HepG2 (cell line): ENCODE results near the gene PLXND1. TPM values are rescaled to one million over a fixed set of nuclear protein-coding genes. Genes with fewer than 3 reads are reported as not detected.
A peak's percentile ranks its signal among the peaks of the same experiment; 100 is the strongest.

Source experiments
- RBFOX2 ChIP-seq: fragments of 200-400 bp; formaldehyde crosslinking; IDR thresholded peaks from 2 replicates; pipeline ENCODE4 v1.6.1; 2017; ENCODE audit warnings: low read depth, mild to moderate bottlenecking, low read length
- ZNF598 ChIP-seq: sonication (generic); formaldehyde crosslinking; IDR thresholded peaks from 2 replicates; pipeline ENCODE4 v1.5.1; 2020; ENCODE audit warnings: mild to moderate bottlenecking, missing genetic modification reagents, borderline replicate concordance
- polyA plus RNA-seq, 8 experiments: library from polyadenylated mRNA; depleted of rRNA in 3 of 8; stranded (reverse) in 7 of 8; unstranded in 1 of 8; fragments of >200 nt; fragmentation: Illumina TruSeq in 4 of 8; extraction: Trizol in 4 of 8; gene quantifications; 2 replicates each; pipeline versions ENCODE4 v1.2.1 to v1.2.3, GENCODE V29; 2011 to 2016; ENCODE audit warnings: low read depth in 4 of 8, missing spikeins in 1 of 8, mixed read lengths in 1 of 8; ENCODE audit not compliant: insufficient read depth in 1 of 8
- total RNA-seq, 5 experiments: library from RNA; depleted of rRNA; stranded (reverse); fragments of >200 nt; fragmentation: Illumina TruSeq; extraction: Trizol; gene quantifications; 2 replicates each; pipeline ENCODE4 v1.2.3, GENCODE V29; 2016; ENCODE audit warnings: low read depth in 1 of 5
- TF ChIP-seq, protein P1 (sequence below): sonication (generic); formaldehyde crosslinking; IDR thresholded peaks from 2 replicates; pipeline ENCODE4 v1.5.0; 2020; ENCODE audit warnings: mild to moderate bottlenecking, missing genetic modification reagents, borderline replicate concordance

The PLXND1 gene
- total and polyA plus RNA-seq, 2 of the 13 experiments (the other 11 are each of a cell fraction or from before 2014, with no cell fraction given) = 15.9 to 42.0 TPM

DNA sequence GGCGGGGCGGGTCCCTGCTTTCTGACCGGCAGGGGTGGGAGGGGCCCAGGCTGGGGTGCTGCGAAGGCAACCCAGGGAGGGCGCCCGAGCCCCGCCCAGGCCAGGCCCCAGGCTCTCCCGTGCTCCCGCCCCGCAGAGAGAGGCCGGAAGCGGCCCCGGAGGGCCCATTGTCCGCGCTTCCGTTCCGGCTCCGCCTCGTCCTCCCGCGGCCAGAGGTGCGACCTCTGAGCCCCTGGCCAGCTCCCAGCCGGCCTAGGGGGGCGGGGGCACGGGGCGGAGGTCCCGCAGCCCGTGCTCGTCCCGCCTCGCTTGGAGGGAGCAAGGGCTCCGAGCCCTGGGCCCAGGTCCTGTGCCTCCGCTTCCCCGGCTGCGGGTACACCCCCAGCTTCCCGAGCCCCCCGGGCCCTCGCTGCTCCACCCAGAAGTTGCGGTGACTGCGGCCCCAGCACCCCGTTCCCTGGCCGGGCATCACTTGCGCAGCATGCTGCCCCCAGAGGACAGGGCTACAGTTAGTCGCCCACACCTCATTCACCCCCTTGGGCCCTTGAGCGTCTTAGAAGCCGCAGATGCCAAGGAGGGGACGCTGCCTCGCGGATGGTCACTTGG, 20.4 kb upstream of the PLXND1 start (continued):
- TF ChIP-seq, protein P1, sequence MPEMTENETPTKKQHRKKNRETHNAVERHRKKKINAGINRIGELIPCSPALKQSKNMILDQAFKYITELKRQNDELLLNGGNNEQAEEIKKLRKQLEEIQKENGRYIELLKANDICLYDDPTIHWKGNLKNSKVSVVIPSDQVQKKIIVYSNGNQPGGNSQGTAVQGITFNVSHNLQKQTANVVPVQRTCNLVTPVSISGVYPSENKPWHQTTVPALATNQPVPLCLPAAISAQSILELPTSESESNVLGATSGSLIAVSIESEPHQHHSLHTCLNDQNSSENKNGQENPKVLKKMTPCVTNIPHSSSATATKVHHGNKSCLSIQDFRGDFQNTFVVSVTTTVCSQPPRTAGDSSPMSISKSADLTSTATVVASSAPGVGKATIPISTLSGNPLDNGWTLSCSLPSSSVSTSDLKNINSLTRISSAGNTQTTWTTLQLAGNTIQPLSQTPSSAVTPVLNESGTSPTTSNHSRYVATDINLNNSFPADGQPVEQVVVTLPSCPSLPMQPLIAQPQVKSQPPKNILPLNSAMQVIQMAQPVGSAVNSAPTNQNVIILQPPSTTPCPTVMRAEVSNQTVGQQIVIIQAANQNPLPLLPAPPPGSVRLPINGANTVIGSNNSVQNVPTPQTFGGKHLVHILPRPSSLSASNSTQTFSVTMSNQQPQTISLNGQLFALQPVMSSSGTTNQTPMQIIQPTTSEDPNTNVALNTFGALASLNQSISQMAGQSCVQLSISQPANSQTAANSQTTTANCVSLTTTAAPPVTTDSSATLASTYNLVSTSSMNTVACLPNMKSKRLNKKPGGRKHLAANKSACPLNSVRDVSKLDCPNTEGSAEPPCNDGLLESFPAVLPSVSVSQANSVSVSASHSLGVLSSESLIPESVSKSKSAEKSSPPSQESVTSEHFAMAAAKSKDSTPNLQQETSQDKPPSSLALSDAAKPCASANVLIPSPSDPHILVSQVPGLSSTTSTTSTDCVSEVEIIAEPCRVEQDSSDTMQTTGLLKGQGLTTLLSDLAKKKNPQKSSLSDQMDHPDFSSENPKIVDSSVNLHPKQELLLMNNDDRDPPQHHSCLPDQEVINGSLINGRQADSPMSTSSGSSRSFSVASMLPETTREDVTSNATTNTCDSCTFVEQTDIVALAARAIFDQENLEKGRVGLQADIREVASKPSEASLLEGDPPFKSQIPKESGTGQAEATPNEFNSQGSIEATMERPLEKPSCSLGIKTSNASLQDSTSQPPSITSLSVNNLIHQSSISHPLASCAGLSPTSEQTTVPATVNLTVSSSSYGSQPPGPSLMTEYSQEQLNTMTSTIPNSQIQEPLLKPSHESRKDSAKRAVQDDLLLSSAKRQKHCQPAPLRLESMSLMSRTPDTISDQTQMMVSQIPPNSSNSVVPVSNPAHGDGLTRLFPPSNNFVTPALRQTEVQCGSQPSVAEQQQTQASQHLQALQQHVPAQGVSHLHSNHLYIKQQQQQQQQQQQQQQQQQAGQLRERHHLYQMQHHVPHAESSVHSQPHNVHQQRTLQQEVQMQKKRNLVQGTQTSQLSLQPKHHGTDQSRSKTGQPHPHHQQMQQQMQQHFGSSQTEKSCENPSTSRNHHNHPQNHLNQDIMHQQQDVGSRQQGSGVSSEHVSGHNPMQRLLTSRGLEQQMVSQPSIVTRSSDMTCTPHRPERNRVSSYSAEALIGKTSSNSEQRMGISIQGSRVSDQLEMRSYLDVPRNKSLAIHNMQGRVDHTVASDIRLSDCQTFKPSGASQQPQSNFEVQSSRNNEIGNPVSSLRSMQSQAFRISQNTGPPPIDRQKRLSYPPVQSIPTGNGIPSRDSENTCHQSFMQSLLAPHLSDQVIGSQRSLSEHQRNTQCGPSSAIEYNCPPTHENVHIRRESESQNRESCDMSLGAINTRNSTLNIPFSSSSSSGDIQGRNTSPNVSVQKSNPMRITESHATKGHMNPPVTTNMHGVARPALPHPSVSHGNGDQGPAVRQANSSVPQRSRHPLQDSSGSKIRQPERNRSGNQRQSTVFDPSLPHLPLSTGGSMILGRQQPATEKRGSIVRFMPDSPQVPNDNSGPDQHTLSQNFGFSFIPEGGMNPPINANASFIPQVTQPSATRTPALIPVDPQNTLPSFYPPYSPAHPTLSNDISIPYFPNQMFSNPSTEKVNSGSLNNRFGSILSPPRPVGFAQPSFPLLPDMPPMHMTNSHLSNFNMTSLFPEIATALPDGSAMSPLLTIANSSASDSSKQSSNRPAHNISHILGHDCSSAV (CRISPR knock-in tag) = 0 out of 2 replicates have a peak, but pooled peaks have one; percentile 41
- TF ChIP-seq ZNF598 (CRISPR knock-in tag) (no peak), RBFOX2 (peak; percentile 98)
